Chondrocyte (in vitro differentiated cells): ENCODE data around the gene SSNA1. TPM values are rescaled to one million over a fixed set of nuclear protein-coding genes. Genes with fewer than 3 reads are reported as not detected.

ENCODE experiments used
- DNase-seq: peaks from one replicate; pipeline ENCODE4 v3.0.0; 2021; ENCODE audit warnings: mixed read lengths, low spot score
- H3K27ac Mint-ChIP-seq: one replicate; pipeline ENCODE4 v1.8.0; 2021; ENCODE audit warnings: mild to moderate bottlenecking, moderate library complexity, mixed read lengths; ENCODE audit not compliant: unreplicated experiment
- H3K27me3 Mint-ChIP-seq: 2 replicates; pipeline ENCODE4 v1.8.0; 2021; ENCODE audit warnings: low read depth, mixed read lengths
- H3K36me3 Mint-ChIP-seq: 2 replicates; pipeline ENCODE4 v1.8.0; 2021; ENCODE audit warnings: low read depth, mixed read lengths
- H3K4me1 Mint-ChIP-seq: 2 replicates; pipeline ENCODE4 v1.8.0; 2021; ENCODE audit warnings: low read depth, mild to moderate bottlenecking, mixed read lengths
- H3K4me3 Mint-ChIP-seq: one replicate; pipeline ENCODE4 v1.8.0; 2021; ENCODE audit warnings: mild to moderate bottlenecking, moderate library complexity, mixed read lengths; ENCODE audit not compliant: unreplicated experiment
- H3K9me3 Mint-ChIP-seq: 2 replicates; pipeline ENCODE4 v1.8.0; 2021; ENCODE audit warnings: low read depth, mixed read lengths
- CTCF ChIP-seq: fragments of 200-600 bp; sonication (generic); IDR thresholded peaks from 2 replicates; pipeline ENCODE4 v1.5.0; 2021; ENCODE audit warnings: antibody characterized with exemption, mild to moderate bottlenecking, moderate library complexity
- total RNA-seq: library from RNA; stranded (reverse); gene quantifications from 3 replicates; pipeline ENCODE4 v1.2.1, GENCODE V29; 2021

Gene SSNA1
- total RNA-seq, 1 donor from 2014 or later = 55.5 TPM

- H3K27me3 Mint-ChIP-seq = peaks cover 47% of the 10 kb centered on the region
- no peak overlapping the region for H3K27ac Mint-ChIP-seq
These were observed 24.7 kb upstream of the SSNA1 start for GRCh38 chr9:137163805-137164204.

DNA sequence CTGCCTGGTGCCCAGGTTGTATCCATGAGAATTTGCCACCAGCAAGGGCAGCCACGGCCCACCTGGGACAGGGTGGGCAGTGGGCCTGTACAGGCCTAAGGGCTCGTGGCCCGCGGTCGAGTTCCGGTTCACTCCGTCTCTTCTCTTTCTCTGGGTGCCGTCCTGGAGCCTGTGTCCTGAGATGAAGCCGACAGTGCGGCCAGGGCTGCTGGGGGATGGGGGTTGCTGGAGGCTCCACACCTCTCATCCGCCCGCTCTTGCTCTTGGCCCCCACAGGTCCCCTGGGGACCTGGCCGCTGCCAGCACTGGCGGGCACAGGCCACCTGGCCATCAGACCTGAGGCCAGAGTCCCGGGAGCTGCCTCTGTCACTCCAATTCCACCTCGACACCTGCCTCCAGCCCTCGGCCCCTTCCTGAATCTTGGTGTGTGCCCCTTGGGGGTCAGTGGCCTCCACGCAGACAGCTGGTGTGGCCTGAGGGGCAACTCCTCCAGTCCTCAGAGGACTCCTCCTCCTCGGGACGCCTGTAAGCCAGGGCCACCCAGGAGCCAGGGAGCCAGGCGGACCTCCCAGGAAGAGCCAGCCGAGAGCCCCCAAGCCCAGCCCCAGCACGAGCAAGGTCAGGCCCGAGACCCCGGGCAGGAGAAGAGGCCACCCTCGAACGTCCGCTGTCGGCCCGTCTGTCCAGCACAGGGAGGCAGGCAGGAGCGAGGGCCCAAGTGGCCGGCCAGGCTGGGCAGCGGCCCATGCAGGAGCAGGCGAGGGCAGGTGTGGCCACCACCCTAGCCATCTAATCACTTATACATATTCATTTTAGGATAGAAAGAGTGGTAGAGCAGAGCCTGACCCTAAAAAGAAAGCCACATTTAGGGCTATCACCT lies 23.9 kb upstream of the SSNA1 start:
- peaks cover 8% of the 10 kb centered on the region for H3K4me1 Mint-ChIP-seq
- no peaks in the 10 kb centered on the region for H3K9me3 Mint-ChIP-seq
- no peak overlapping the region for H3K27ac Mint-ChIP-seq
- H3K36me3 Mint-ChIP-seq = no peaks in the 10 kb centered on the region
- H3K4me3 Mint-ChIP-seq = no peak overlapping the region
- no peak for TF ChIP-seq CTCF
- peaks cover 40% of the 10 kb centered on the region for H3K27me3 Mint-ChIP-seq
- no peak for DNase-seq

More at GRCh38 chr9:137163805-137164204, 24.7 kb upstream of the SSNA1 start:
- H3K9me3 Mint-ChIP-seq = no peaks in the 10 kb centered on the region
- DNase-seq = no peak
- no peaks in the 10 kb centered on the region for H3K36me3 Mint-ChIP-seq
- TF ChIP-seq CTCF = no peak
- peaks cover 6% of the 10 kb centered on the region for H3K4me1 Mint-ChIP-seq
- no peak overlapping the region for H3K4me3 Mint-ChIP-seq

DNA sequence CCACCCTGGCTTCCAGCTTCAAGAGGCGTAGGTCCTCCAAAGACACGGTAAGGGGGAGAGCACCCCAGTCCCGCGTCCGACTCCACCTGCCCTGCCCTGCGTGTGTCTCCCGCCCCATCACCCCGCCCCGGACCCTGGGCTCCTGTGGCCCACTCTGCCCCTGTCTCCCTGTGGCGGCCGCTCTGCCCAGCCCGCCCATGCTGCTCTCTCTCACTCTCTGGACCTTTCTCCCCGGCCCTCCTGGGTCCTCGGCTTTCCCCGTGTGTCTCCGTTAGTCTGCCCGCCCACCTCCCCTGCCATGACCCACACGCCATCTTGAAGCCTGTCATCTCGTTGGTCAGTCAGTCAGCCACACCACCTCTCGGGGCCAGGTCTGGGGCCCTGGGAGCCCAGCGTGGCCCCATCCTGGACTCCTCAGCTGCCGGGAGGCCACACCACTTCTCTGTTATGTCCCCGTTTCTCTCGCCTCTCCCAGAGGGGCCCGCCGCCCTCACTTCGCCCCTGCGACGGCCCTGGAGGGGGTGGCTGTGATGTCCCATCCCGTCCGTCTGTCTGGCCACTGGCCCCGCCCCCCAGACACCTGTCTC lies 23.1 kb upstream of the SSNA1 start:
- Mint-ChIP-seq H3K4me1 (peaks cover 8% of the 10 kb centered on the region), H3K27me3 (peaks cover 37% of the 10 kb centered on the region), H3K9me3 (no peaks in the 10 kb centered on the region), H3K4me3 (no peak overlapping the region), H3K36me3 (no peaks in the 10 kb centered on the region), H3K27ac (no peak overlapping the region)
- no peak for TF ChIP-seq CTCF
- DNase-seq = no peak

- no peak overlapping the region for H3K4me3 Mint-ChIP-seq
- peaks cover 8% of the 10 kb centered on the region for H3K4me1 Mint-ChIP-seq
- no peak for DNase-seq
- H3K27me3 Mint-ChIP-seq = peaks cover 34% of the 10 kb centered on the region
- H3K27ac Mint-ChIP-seq = no peak overlapping the region
- no peak for TF ChIP-seq CTCF
- no peaks in the 10 kb centered on the region for H3K9me3 Mint-ChIP-seq
- H3K36me3 Mint-ChIP-seq = no peaks in the 10 kb centered on the region
These were observed 21.9 kb upstream of the SSNA1 start for GRCh38 chr9:137166380-137167229.

DNA sequence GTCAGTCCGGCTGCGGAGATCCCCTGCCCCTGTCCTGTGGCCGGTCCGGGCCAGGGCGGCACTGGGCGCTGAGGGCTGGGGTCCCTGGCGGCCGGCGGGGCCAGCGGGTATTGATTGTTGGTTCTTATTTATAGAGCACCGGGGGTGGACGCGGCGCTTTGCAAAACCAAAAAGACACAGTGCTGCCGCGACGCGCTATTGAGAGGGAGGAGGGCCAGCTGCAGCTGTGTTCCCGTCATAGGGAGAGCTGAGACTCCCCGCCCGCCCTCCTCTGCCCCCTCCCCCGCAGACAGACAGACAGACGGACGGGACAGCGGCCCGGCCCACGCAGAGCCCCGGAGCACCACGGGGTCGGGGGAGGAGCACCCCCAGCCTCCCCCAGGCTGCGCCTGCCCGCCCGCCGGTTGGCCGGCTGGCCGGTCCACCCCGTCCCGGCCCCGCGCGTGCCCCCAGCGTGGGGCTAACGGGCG lies 21.2 kb upstream of the SSNA1 start:
- no peak overlapping the region for H3K27ac Mint-ChIP-seq
- DNase-seq = no peak
- H3K4me3 Mint-ChIP-seq = no peak overlapping the region
- no peaks in the 10 kb centered on the region for H3K9me3 Mint-ChIP-seq
- no peaks in the 10 kb centered on the region for H3K36me3 Mint-ChIP-seq
- peaks cover 32% of the 10 kb centered on the region for H3K27me3 Mint-ChIP-seq
- TF ChIP-seq CTCF = no peak
- H3K4me1 Mint-ChIP-seq = peaks cover 8% of the 10 kb centered on the region
